Upper lobe of left lung (tissue), 6 donors: ENCODE results near the gene LMO1. TPM values are rescaled to one million over a fixed set of nuclear protein-coding genes. Genes with fewer than 3 reads are reported as not detected.

Source experiments
- ATAC-seq, 2 donors: fragments of 200-7000 bp; cut with Tn5 transposase; one replicate each; pipeline ENCODE4 v1.9.1; 2022; ENCODE audit warnings: mild to moderate bottlenecking in 2 of 2, moderate library complexity in 2 of 2; ENCODE audit not compliant: low FRiP score in 2 of 2
- DNase-seq, 2 donors: peaks; one replicate each; pipeline ENCODE4 v3.0.0-alpha.2; 2019 to 2020
- H3K27ac ChIP-seq, 4 donors: fragments of 200-600 bp; sonication (generic); one replicate each; pipeline ENCODE4 v1.5.1; 2016 to 2019
- H3K27me3 ChIP-seq, 4 donors: fragments of 200-600 bp; sonication (generic); one replicate each; pipeline ENCODE4 v1.5.1; 2017 to 2019
- H3K36me3 ChIP-seq, 4 donors: fragments of 200-600 bp; sonication (generic); one replicate each; pipeline ENCODE4 v1.5.1; 2016 to 2019
- H3K4me1 ChIP-seq, 4 donors: fragments of 200-600 bp; sonication (generic); one replicate each; pipeline ENCODE4 v1.5.1; 2018 to 2019
- H3K4me3 ChIP-seq, 4 donors: fragments of 200-600 bp; sonication (generic); one replicate each; pipeline ENCODE4 v1.5.1; 2017 to 2019; ENCODE audit warnings: mild to moderate bottlenecking in 2 of 4, moderate library complexity in 1 of 4
- H3K9me3 ChIP-seq, 4 donors: fragments of 200-600 bp; sonication (generic); one replicate each; pipeline ENCODE4 v1.5.1; 2018 to 2019
- EP300 ChIP-seq, 4 donors: sonication (generic); formaldehyde crosslinking; IDR thresholded peaks; one replicate each; pipeline ENCODE4 v1.5.1; 2017; ENCODE audit warnings: antibody characterized with exemption in 4 of 4, control low read depth in 2 of 4
- POLR2A ChIP-seq, 4 donors: fragments of 450-650 bp; IDR thresholded peaks; one replicate each; pipeline ENCODE4 v1.5.1; 2016 to 2017; ENCODE audit warnings: antibody characterized with exemption in 4 of 4, mild to moderate bottlenecking in 2 of 4
- POLR2AphosphoS5 ChIP-seq, 2 donors: sonication (generic); formaldehyde crosslinking; IDR thresholded peaks; one replicate each; pipeline ENCODE4 v1.5.1; 2017; ENCODE audit warnings: antibody characterized with exemption in 2 of 2
- WGBS, 2 donors: methylation state at CpG; one replicate each; pipeline ENCODE4 v1.1.5; 2017 to 2018; 5-methylcytosine and 5-hydroxymethylcytosine counted together
- total RNA-seq, 6 donors: library from RNA; depleted of rRNA in 4 of 6; stranded (reverse); fragments of >200 nt in 4 of 6; gene quantifications; one replicate each; pipeline versions ENCODE4 v1.1.0 to v1.2.1, GENCODE V29; 2016 to 2021
- TF ChIP-seq, protein P1 (sequence below), 6 experiments: fragments of 450-650 bp in 4 of 6; fragments of 200-600 bp in 2 of 6; sonication (generic) in 2 of 6; IDR thresholded peaks; one replicate each; pipeline ENCODE4 v1.5.1; 2016 to 2019; ENCODE audit warnings: antibody characterized with exemption in 6 of 6
- donor health status: DM: no; HTN: no; CAD: no; lungs with moderate emphysema.
- donor health status: DM: no; HTN: yes; CAD: no; lungs with severe emphysema.

LMO1 gene
- total RNA-seq, 6 donors from 2014 or later, result 0.79 to 2.1 TPM; not detected in 4

DNA sequence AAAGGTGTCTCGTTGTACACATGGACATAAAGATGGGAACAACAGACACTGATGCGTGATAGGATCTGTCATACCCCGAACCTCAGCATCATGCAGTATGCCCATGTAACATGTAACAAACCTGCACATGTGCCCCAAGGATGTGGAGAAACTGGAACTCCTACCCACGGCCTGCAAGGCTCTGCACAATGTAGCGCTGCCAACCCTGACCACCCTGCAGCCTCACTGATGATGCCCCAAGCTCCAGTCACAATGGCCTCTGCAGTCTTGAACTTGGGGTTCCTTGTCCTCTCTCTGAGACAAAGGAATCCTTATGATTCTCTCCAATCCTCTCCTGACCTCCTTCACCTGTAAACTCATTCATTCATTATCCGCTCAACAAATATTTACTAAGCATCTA, 14.2 kb downstream of the LMO1 start:
- H3K4me3 ChIP-seq, result no peak overlapping the region
- no peaks in the 10 kb centered on the region for H3K27me3 ChIP-seq
- no peak overlapping the region for H3K27ac ChIP-seq
- DNase-seq (no peak), ATAC-seq (no peak)
- H3K9me3 ChIP-seq, result no peaks in the 10 kb centered on the region
- no peaks in the 10 kb centered on the region for H3K4me1 ChIP-seq
- TF ChIP-seq POLR2AphosphoS5 (IDR thresholded peaks at IDR 0.05) (no peak), EP300 (IDR thresholded peaks at IDR 0.05) (no peak), POLR2A (IDR thresholded peaks at IDR 0.05) (no peak)
- TF ChIP-seq, protein P1, sequence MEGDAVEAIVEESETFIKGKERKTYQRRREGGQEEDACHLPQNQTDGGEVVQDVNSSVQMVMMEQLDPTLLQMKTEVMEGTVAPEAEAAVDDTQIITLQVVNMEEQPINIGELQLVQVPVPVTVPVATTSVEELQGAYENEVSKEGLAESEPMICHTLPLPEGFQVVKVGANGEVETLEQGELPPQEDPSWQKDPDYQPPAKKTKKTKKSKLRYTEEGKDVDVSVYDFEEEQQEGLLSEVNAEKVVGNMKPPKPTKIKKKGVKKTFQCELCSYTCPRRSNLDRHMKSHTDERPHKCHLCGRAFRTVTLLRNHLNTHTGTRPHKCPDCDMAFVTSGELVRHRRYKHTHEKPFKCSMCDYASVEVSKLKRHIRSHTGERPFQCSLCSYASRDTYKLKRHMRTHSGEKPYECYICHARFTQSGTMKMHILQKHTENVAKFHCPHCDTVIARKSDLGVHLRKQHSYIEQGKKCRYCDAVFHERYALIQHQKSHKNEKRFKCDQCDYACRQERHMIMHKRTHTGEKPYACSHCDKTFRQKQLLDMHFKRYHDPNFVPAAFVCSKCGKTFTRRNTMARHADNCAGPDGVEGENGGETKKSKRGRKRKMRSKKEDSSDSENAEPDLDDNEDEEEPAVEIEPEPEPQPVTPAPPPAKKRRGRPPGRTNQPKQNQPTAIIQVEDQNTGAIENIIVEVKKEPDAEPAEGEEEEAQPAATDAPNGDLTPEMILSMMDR (IDR thresholded peaks at IDR 0.05), result no peak
- 76 to 79% methylated on average over 5 to 6 of the region's 6 CpGs for WGBS, 2 donors
- no peaks in the 10 kb centered on the region for H3K36me3 ChIP-seq

DNA sequence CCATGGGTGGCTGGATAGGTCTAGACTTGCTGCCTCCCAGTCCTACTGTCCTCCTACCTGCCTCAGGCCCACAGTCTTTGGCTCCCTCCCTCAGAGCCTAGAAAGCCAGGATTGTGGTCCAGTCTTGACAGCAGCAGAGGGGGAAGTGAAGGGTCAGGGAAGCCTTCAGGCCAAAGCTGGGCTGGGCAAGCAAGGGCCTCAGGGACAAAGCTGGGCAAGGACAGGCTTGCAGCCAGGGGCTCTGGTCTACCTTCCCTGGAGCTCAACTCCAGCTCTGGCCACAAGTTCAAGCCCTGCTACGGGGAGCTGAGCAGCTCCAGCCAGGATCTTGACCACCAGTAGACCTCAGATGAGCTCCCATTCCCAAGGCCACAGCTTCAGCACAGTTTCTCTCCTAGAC, 14.9 kb downstream of the LMO1 start:
- DNase-seq (no peak), ATAC-seq (no peak)
- no peaks in the 10 kb centered on the region for H3K4me1 ChIP-seq
- H3K27me3 ChIP-seq, result no peaks in the 10 kb centered on the region
- H3K27ac ChIP-seq, result no peak overlapping the region
- no peaks in the 10 kb centered on the region for H3K36me3 ChIP-seq
- no peaks in the 10 kb centered on the region for H3K9me3 ChIP-seq
- H3K4me3 ChIP-seq, result no peak overlapping the region
- TF ChIP-seq, protein P1 (IDR thresholded peaks at IDR 0.05), result no peak
- TF ChIP-seq EP300 (IDR thresholded peaks at IDR 0.05) (no peak), POLR2AphosphoS5 (IDR thresholded peaks at IDR 0.05) (no peak), POLR2A (IDR thresholded peaks at IDR 0.05) (no peak)
- 81% methylated on average over 1 of the region's 1 CpG; no CpG with 5 or more reads in 1 of the 2 donors for WGBS, 2 donors

DNA sequence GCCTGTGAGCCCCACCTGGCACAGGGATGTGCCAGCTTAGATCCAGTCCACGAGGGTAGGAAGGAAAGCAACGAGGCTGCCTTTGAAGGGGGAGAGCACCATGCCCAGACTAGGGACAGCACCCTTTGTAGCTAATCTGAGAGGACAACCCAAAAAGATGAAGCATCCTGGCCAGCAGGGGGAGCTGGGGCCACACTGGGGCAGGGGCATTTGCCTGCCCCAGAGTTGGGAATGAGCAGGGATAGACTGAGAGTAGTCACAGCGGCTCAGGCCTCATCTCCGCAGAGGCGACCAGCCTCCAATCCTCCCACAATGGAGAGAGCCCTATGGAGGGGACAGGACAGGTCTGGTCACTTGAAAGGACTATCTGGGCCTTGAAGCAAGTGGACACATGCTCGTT, 16.4 kb downstream of the LMO1 start:
- Histone ChIP-seq H3K4me1 (no peaks in the 10 kb centered on the region), H3K36me3 (no peaks in the 10 kb centered on the region), H3K27ac (no peak overlapping the region), H3K9me3 (no peaks in the 10 kb centered on the region), H3K4me3 (no peak overlapping the region), H3K27me3 (no peaks in the 10 kb centered on the region)
- TF ChIP-seq EP300 (IDR thresholded peaks at IDR 0.05), result no peak
- TF ChIP-seq, protein P1 (IDR thresholded peaks at IDR 0.05), result peak in 3 of 6 experiments; percentile 33 to 42 (median 36)
- WGBS, 2 donors, result 65 to 80% methylated on average over 4 to 6 of the region's 6 CpGs
- no peak for ATAC-seq
- no peak for DNase-seq

DNA sequence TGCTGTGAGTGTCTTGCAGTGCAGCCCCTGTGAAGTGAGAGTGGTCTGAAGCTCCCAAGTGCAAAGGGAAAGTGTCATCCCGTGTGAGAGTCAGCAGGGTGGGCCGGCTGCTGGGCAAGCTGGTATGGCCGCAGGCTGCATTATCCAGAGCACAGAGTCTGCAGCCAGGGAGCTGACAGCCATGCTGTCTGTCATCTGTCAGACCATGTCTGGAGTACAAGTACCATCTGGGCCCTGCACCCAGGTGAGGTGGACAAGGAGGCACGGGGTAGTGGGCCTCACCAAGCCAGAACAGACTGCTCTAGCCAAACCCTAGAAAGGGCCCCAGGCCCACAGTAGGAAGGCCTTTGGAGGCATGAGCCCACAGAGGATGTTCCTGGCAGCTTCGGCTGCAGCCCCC, 20.2 kb downstream of the LMO1 start:
- Histone ChIP-seq H3K36me3 (no peaks in the 10 kb centered on the region), H3K4me3 (no peak overlapping the region), H3K27me3 (no peaks in the 10 kb centered on the region), H3K4me1 (no peaks in the 10 kb centered on the region), H3K27ac (no peak overlapping the region), H3K9me3 (no peaks in the 10 kb centered on the region)
- ATAC-seq, result no peak
- WGBS, 2 donors, result 79 to 85% methylated on average over 5 of the region's 5 CpGs
- TF ChIP-seq POLR2A (IDR thresholded peaks at IDR 0.05), result no peak
- TF ChIP-seq EP300 (IDR thresholded peaks at IDR 0.05), result no peak
- TF ChIP-seq, protein P1 (IDR thresholded peaks at IDR 0.05), result no peak
- TF ChIP-seq POLR2AphosphoS5 (IDR thresholded peaks at IDR 0.05), result no peak
- DNase-seq, result no peak

DNA sequence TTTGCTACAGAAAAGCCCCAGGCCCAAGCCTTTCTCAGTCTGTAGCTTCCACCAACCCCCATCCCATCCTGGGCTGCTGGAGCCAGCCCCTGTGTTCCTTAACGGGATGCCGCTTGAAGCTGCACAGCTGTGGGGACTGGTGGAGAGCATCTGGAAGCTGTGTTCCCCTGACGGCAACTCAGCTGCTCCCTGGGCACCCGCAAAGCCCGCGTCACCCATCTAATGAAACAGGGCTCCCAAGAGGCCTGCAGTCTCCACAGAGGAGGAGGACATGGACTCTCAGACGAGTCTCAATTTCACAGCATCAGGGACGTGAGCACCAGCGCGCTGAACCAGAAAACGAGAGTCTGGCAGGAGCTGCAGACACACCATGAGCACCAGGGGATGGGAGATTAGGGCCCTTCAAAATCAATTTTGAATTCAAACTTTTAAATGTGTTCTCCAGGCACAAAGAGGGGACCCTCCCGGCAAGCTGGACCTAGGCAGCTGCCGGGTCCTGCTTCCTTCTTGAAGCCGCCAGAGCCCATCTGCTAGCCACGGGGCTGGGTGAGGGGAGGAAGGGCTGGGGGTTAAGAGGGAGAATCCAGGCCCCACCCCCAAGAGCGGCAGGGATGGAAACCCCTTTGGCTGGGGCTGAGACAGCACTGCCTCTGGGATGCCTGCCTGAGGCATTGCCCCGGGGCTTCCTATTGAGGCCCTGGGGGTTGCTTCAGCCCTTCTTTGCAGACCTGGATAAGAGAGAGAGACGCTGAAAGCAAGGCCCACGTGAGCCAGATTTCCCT, 21.0 kb downstream of the LMO1 start:
- ATAC-seq, result no peak

More for the DNA sequence above, 21.0 kb downstream of the LMO1 start:
- no peak for DNase-seq
- Histone ChIP-seq H3K27me3 (no peaks in the 10 kb centered on the region), H3K9me3 (no peaks in the 10 kb centered on the region), H3K36me3 (no peaks in the 10 kb centered on the region), H3K4me1 (no peaks in the 10 kb centered on the region), H3K4me3 (no peak overlapping the region), H3K27ac (no peak overlapping the region)
- no peak for TF ChIP-seq EP300 (IDR thresholded peaks at IDR 0.05)
- TF ChIP-seq POLR2AphosphoS5 (IDR thresholded peaks at IDR 0.05), result no peak
- TF ChIP-seq, protein P1 (IDR thresholded peaks at IDR 0.05), result no peak
- TF ChIP-seq POLR2A (IDR thresholded peaks at IDR 0.05), result no peak
- 74 to 84% methylated on average over 8 to 19 of the region's 19 CpGs for WGBS, 2 donors
